ENCODE measurements around the gene FUT3.
"Not testable (repeated sequence)": the region's sequence is repeated elsewhere in the genome, so short reads cannot be mapped to it uniquely, and the experiment has no call there.

Gene FUT3

GRCh38 chr19:5851302-5851701 is at the start of gene FUT3:
FUT3 (minus strand) TSS chr19:5851449.
- DNase-seq (ENCODE audit: low read depth in 2 of 2, low spot score in 1 of 2) = no peak

- no peak for DNase-seq (ENCODE audit: low read depth in 2 of 2, low spot score in 1 of 2)
Observed at GRCh38 chr19:5900976-5901375, 49.7 kb upstream of the FUT3 start.

- no peak for DNase-seq (ENCODE audit: low read depth in 2 of 2, low spot score in 1 of 2)
Observed at GRCh38 chr19:5899728-5900526, 48.7 kb upstream of the FUT3 start.

- DNase-seq (ENCODE audit: low read depth in 2 of 2, low spot score in 1 of 2) = no peak
Observed at GRCh38 chr19:5897189-5897969, 46.1 kb upstream of the FUT3 start.

GRCh38 chr19:5896365-5897076 is 45.3 kb upstream of the FUT3 start:
- DNase-seq (ENCODE audit: low read depth in 2 of 2, low spot score in 1 of 2) = no peak

GRCh38 chr19:5895890-5896289 is 44.6 kb upstream of the FUT3 start:
- DNase-seq (ENCODE audit: low read depth in 2 of 2, low spot score in 1 of 2) = no peak

GRCh38 chr19:5895409-5895808 is 44.2 kb upstream of the FUT3 start:
- DNase-seq (ENCODE audit: low read depth in 2 of 2, low spot score in 1 of 2) = no peak

- DNase-seq (ENCODE audit: low read depth in 2 of 2, low spot score in 1 of 2) = no peak
Observed at GRCh38 chr19:5894704-5895349, 43.6 kb upstream of the FUT3 start.

GRCh38 chr19:5893907-5894703 is 42.9 kb upstream of the FUT3 start:
- no peak for DNase-seq (ENCODE audit: low read depth in 2 of 2, low spot score in 1 of 2)

- DNase-seq (ENCODE audit: low read depth in 2 of 2, low spot score in 1 of 2) = no peak
Observed at GRCh38 chr19:5893296-5893903, 42.2 kb upstream of the FUT3 start.

- no peak for DNase-seq (ENCODE audit: low read depth in 2 of 2, low spot score in 1 of 2)
Observed at GRCh38 chr19:5892772-5893275, 41.6 kb upstream of the FUT3 start.

- no peak for DNase-seq (ENCODE audit: low read depth in 2 of 2, low spot score in 1 of 2)
Observed at GRCh38 chr19:5891938-5892771, 40.9 kb upstream of the FUT3 start.

- no peak for DNase-seq (ENCODE audit: low read depth in 2 of 2, low spot score in 1 of 2)
Observed at GRCh38 chr19:5891572-5891937, 40.3 kb upstream of the FUT3 start.

GRCh38 chr19:5890099-5890498 is 38.9 kb upstream of the FUT3 start:
- no peak for DNase-seq (ENCODE audit: low read depth in 2 of 2, low spot score in 1 of 2)

- DNase-seq (ENCODE audit: low read depth in 2 of 2, low spot score in 1 of 2) = no peak
Observed at GRCh38 chr19:5889288-5889971, 38.2 kb upstream of the FUT3 start.

- DNase-seq (ENCODE audit: low read depth in 2 of 2, low spot score in 1 of 2) = not testable (repeated sequence)
Observed at GRCh38 chr19:5884065-5884811, 33.0 kb upstream of the FUT3 start.

GRCh38 chr19:5883157-5883873 is 32.1 kb upstream of the FUT3 start:
- not testable (repeated sequence) for DNase-seq (ENCODE audit: low read depth in 2 of 2, low spot score in 1 of 2)
